Measurements from ENCODE around the gene TSC22D3.

Gene TSC22D3

DNA sequence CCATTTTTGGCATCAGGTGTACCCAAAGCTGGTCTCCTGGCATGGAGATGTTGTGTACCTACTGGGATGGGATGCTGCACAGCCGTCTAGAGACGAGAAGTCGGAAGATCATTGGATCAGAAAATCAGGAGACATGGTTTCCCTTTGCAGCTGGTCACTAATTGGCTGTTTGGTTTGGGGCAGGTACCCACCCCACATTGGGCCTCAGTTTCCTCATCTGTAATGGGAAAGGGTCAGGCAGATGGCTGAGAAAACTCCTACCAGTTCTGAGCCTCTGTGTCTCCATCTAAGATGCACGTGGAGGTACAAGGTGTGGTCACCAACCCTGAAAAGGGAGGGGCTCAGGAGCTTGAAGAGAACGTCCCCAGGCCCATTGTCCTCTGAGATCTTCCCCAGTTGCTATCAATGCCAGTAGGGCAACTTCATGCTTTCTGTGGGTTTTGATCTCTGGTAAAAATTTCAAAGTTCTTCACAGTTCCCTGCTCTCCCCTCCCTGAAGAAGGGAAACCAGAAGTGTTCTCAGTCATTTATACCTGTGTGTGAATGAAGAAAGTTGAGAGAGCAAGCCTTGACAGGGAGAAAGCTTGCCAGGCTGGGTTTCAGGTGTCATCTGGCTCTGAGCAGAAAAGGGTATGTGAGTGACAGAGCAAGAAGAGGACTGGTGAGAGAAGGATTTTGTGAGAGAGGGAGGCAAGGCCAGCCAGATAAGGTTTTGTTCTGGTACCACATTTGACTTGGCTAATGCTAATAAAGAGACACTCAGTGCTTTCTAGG is 15.1 kb downstream of the TSC22D3 start:
- Histone ChIP-seq H3K9me3 (ENCODE audit: control insufficient read depth, insufficient read depth, low read length) (no peaks in the 10 kb centered on the region), H3K4me3 (ENCODE audit: low read depth, low read length) (no peak overlapping the region), H3K27ac (ENCODE audit: low read depth, low read length) (no peak overlapping the region), H3K36me3 (ENCODE audit: control insufficient read depth, insufficient read depth, low read length) (no peaks in the 10 kb centered on the region), H3K9ac (ENCODE audit: low read depth, low read length) (no peak overlapping the region), H3K27me3 (ENCODE audit: control insufficient read depth, insufficient read depth, low read length) (peaks cover 18% of the 10 kb centered on the region), H3K4me1 (ENCODE audit: control insufficient read depth, insufficient read depth, low read length) (peaks cover 4% of the 10 kb centered on the region; the same call in 1 of the 2 replicates)

GRCh38 chrX:107758231-107758766 is 17.3 kb downstream of the TSC22D3 start:
- H3K9ac ChIP-seq (ENCODE audit: low read depth, low read length): no peak overlapping the region
- no peak overlapping the region for H3K4me3 ChIP-seq (ENCODE audit: low read depth, low read length)
- H3K27ac ChIP-seq (ENCODE audit: low read depth, low read length): no peak overlapping the region
- no peaks in the 10 kb centered on the region for H3K36me3 ChIP-seq (ENCODE audit: control insufficient read depth, insufficient read depth, low read length)
- peaks cover 22% of the 10 kb centered on the region for H3K27me3 ChIP-seq (ENCODE audit: control insufficient read depth, insufficient read depth, low read length)
- H3K4me1 ChIP-seq (ENCODE audit: control insufficient read depth, insufficient read depth, low read length): no peaks in the 10 kb centered on the region
- no peaks in the 10 kb centered on the region for H3K9me3 ChIP-seq (ENCODE audit: control insufficient read depth, insufficient read depth, low read length)

DNA sequence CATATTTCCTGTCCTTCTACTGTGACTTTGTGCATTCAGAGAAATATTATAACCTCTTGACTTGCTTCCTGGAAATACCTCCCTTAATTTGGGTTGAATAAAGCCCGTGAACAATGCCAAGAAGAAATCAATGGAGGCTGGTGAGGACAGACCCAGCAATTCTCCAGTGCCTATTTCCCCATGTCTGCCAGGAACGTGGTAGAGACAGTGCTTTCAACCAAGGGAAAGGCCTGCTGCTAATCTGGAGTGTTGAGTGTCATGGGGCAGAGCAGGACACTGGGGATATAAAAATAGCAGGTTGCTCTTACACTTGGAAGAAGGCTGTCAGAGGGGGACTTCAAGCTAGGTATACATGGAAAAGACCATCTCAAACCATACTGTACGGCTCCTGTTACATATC is 19.9 kb downstream of the TSC22D3 start:
- Histone ChIP-seq H3K9me3 (ENCODE audit: control insufficient read depth, insufficient read depth, low read length) (no peaks in the 10 kb centered on the region), H3K4me1 (ENCODE audit: control insufficient read depth, insufficient read depth, low read length) (peaks cover 15% of the 10 kb centered on the region; the same call in 1 of the 2 replicates), H3K27me3 (ENCODE audit: control insufficient read depth, insufficient read depth, low read length) (peaks cover 32% of the 10 kb centered on the region), H3K4me3 (ENCODE audit: low read depth, low read length) (no peak overlapping the region), H3K36me3 (ENCODE audit: control insufficient read depth, insufficient read depth, low read length) (no peaks in the 10 kb centered on the region), H3K9ac (ENCODE audit: low read depth, low read length) (no peak overlapping the region), H3K27ac (ENCODE audit: low read depth, low read length) (no peak overlapping the region)

- Histone ChIP-seq H3K9ac (ENCODE audit: low read depth, low read length) (no peak overlapping the region), H3K27ac (ENCODE audit: low read depth, low read length) (no peak overlapping the region), H3K36me3 (ENCODE audit: control insufficient read depth, insufficient read depth, low read length) (no peaks in the 10 kb centered on the region), H3K9me3 (ENCODE audit: control insufficient read depth, insufficient read depth, low read length) (no peaks in the 10 kb centered on the region), H3K4me3 (ENCODE audit: low read depth, low read length) (no peak overlapping the region), H3K27me3 (ENCODE audit: control insufficient read depth, insufficient read depth, low read length) (peaks cover 19% of the 10 kb centered on the region), H3K4me1 (ENCODE audit: control insufficient read depth, insufficient read depth, low read length) (peaks cover 26% of the 10 kb centered on the region)
These were observed 22.4 kb downstream of the TSC22D3 start for GRCh38 chrX:107753187-107753586.

GRCh38 chrX:107752714-107753113 is 22.9 kb downstream of the TSC22D3 start:
- Histone ChIP-seq H3K4me1 (ENCODE audit: control insufficient read depth, insufficient read depth, low read length) (peaks cover 26% of the 10 kb centered on the region), H3K9me3 (ENCODE audit: control insufficient read depth, insufficient read depth, low read length) (no peaks in the 10 kb centered on the region), H3K36me3 (ENCODE audit: control insufficient read depth, insufficient read depth, low read length) (no peaks in the 10 kb centered on the region), H3K27ac (ENCODE audit: low read depth, low read length) (no peak overlapping the region), H3K4me3 (ENCODE audit: low read depth, low read length) (no peak overlapping the region), H3K9ac (ENCODE audit: low read depth, low read length) (no peak overlapping the region), H3K27me3 (ENCODE audit: control insufficient read depth, insufficient read depth, low read length) (peaks cover 16% of the 10 kb centered on the region)

GRCh38 chrX:107752043-107752442 is 23.5 kb downstream of the TSC22D3 start:
- no peak overlapping the region for H3K9ac ChIP-seq (ENCODE audit: low read depth, low read length)
- peaks cover 26% of the 10 kb centered on the region for H3K4me1 ChIP-seq (ENCODE audit: control insufficient read depth, insufficient read depth, low read length)
- H3K36me3 ChIP-seq (ENCODE audit: control insufficient read depth, insufficient read depth, low read length): no peaks in the 10 kb centered on the region
- peaks cover 21% of the 10 kb centered on the region for H3K27me3 ChIP-seq (ENCODE audit: control insufficient read depth, insufficient read depth, low read length)
- no peak overlapping the region for H3K27ac ChIP-seq (ENCODE audit: low read depth, low read length)
- H3K9me3 ChIP-seq (ENCODE audit: control insufficient read depth, insufficient read depth, low read length): no peaks in the 10 kb centered on the region
- H3K4me3 ChIP-seq (ENCODE audit: low read depth, low read length): no peak overlapping the region

- peaks cover 30% of the 10 kb centered on the region for H3K27me3 ChIP-seq (ENCODE audit: control insufficient read depth, insufficient read depth, low read length)
- no peak overlapping the region for H3K27ac ChIP-seq (ENCODE audit: low read depth, low read length)
- peaks cover 26% of the 10 kb centered on the region for H3K4me1 ChIP-seq (ENCODE audit: control insufficient read depth, insufficient read depth, low read length)
- no peak overlapping the region for H3K9ac ChIP-seq (ENCODE audit: low read depth, low read length)
- no peaks in the 10 kb centered on the region for H3K36me3 ChIP-seq (ENCODE audit: control insufficient read depth, insufficient read depth, low read length)
- H3K4me3 ChIP-seq (ENCODE audit: low read depth, low read length): no peak overlapping the region
- H3K9me3 ChIP-seq (ENCODE audit: control insufficient read depth, insufficient read depth, low read length): no peaks in the 10 kb centered on the region
These were observed 24.6 kb downstream of the TSC22D3 start for GRCh38 chrX:107750861-107751445.

DNA sequence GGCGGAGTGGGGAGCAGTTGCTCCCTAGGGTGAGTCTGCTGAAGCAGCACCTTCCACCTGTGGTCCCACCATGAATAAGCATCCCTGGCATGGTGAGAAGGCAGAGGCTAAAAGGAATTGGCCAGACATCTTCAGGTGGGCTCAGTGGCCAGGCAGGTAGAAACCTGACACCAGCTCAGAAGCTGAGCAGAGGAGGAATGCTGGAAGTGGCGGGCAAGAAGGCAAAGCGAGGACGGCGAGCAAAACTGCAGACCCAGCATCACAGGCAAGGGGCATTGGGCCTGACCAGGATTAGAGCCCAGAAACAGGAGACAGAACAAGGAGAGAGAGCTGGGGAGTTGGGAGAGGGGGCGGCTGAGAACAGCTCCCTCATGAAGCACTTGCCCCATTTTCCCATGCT is 25.3 kb downstream of the TSC22D3 start:
- peaks cover 29% of the 10 kb centered on the region for H3K27me3 ChIP-seq (ENCODE audit: control insufficient read depth, insufficient read depth, low read length)
- no peak overlapping the region for H3K4me3 ChIP-seq (ENCODE audit: low read depth, low read length)
- no peaks in the 10 kb centered on the region for H3K36me3 ChIP-seq (ENCODE audit: control insufficient read depth, insufficient read depth, low read length)

DNA sequence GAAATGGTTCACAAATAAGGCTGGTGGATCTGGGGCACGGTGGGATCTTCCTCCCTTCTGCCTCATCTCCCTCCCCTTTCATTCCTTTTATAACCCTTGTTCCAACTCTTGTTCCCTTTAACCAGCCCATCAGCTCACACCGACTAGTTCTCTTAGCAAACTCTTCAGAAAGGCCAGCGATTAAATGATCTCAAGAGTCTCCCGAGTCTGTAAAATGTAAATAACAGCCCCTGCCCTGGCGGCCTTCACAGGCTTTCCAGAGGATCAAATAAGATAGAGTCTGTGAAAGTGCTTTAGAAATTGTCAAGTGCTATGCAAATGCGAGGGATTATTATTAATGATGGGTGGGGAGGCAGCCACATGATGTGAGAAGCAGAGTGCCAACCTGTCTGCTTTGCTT is 27.1 kb downstream of the TSC22D3 start:
- Histone ChIP-seq H3K4me3 (ENCODE audit: low read depth, low read length) (no peak overlapping the region), H3K4me1 (ENCODE audit: control insufficient read depth, insufficient read depth, low read length) (peaks cover 26% of the 10 kb centered on the region), H3K9ac (ENCODE audit: low read depth, low read length) (no peak overlapping the region), H3K36me3 (ENCODE audit: control insufficient read depth, insufficient read depth, low read length) (no peaks in the 10 kb centered on the region), H3K27me3 (ENCODE audit: control insufficient read depth, insufficient read depth, low read length) (peaks cover 40% of the 10 kb centered on the region), H3K9me3 (ENCODE audit: control insufficient read depth, insufficient read depth, low read length) (no peaks in the 10 kb centered on the region), H3K27ac (ENCODE audit: low read depth, low read length) (no peak overlapping the region)

More for the DNA sequence above, 25.3 kb downstream of the TSC22D3 start:
- Histone ChIP-seq H3K27ac (ENCODE audit: low read depth, low read length) (no peak overlapping the region), H3K9me3 (ENCODE audit: control insufficient read depth, insufficient read depth, low read length) (no peaks in the 10 kb centered on the region), H3K9ac (ENCODE audit: low read depth, low read length) (no peak overlapping the region), H3K4me1 (ENCODE audit: control insufficient read depth, insufficient read depth, low read length) (peaks cover 26% of the 10 kb centered on the region)

- H3K9ac ChIP-seq (ENCODE audit: low read depth, low read length): no peak overlapping the region
- no peak overlapping the region for H3K4me3 ChIP-seq (ENCODE audit: low read depth, low read length)
- H3K9me3 ChIP-seq (ENCODE audit: control insufficient read depth, insufficient read depth, low read length): no peaks in the 10 kb centered on the region
- H3K4me1 ChIP-seq (ENCODE audit: control insufficient read depth, insufficient read depth, low read length): peaks cover 30% of the 10 kb centered on the region
- H3K36me3 ChIP-seq (ENCODE audit: control insufficient read depth, insufficient read depth, low read length): no peaks in the 10 kb centered on the region
- H3K27me3 ChIP-seq (ENCODE audit: control insufficient read depth, insufficient read depth, low read length): peaks cover 44% of the 10 kb centered on the region
- no peak overlapping the region for H3K27ac ChIP-seq (ENCODE audit: low read depth, low read length)
These were observed 27.9 kb downstream of the TSC22D3 start for GRCh38 chrX:107747596-107748161.

DNA sequence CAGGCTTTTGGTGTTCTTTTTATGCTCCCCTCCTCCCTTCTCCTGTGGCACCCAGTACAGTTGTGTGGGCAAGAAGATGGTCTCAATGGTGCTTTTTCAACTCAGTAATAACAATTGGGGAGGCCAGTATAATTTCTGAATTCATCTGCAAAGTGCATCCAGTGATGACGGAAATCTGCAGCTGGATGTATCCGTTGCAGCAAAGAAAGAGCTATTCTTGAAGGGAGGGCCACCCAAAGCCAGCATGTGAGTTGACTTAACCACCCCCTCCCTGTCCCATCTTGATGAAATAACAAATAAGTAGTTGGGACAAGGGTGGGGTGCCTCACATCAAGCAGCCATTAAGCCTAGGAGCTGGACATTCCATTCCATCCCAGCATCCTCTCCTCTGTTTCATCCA is 30.7 kb downstream of the TSC22D3 start:
- Histone ChIP-seq H3K4me3 (ENCODE audit: low read depth, low read length) (no peak overlapping the region), H3K27ac (ENCODE audit: low read depth, low read length) (no peak overlapping the region), H3K9me3 (ENCODE audit: control insufficient read depth, insufficient read depth, low read length) (no peaks in the 10 kb centered on the region), H3K4me1 (ENCODE audit: control insufficient read depth, insufficient read depth, low read length) (peaks cover 22% of the 10 kb centered on the region), H3K36me3 (ENCODE audit: control insufficient read depth, insufficient read depth, low read length) (no peaks in the 10 kb centered on the region), H3K9ac (ENCODE audit: low read depth, low read length) (no peak overlapping the region), H3K27me3 (ENCODE audit: control insufficient read depth, insufficient read depth, low read length) (peaks cover 49% of the 10 kb centered on the region)

Measured in HUES48 (cell line).